HG03575 (cell line): Measurements from ENCODE around the gene XXYLT1.

Experiments used
- ATAC-seq: cut with Tn5 transposase; IDR thresholded peaks from one replicate; pipeline ENCODE4 v1.9.1; 2021; ENCODE audit not compliant: unreplicated experiment, insufficient number of reproducible peaks, low FRiP score; ENCODE audit errors: extremely low read depth

XXYLT1 gene

GRCh38 chr3:195254454-195255175 lies 16.3 kb downstream of the XXYLT1 start:
- no peak for ATAC-seq

- ATAC-seq: no peak
These were observed 17.0 kb downstream of the XXYLT1 start for GRCh38 chr3:195253923-195254432.

GRCh38 chr3:195251336-195252065 lies 19.5 kb downstream of the XXYLT1 start:
- ATAC-seq: no peak

GRCh38 chr3:195250473-195251251 lies 20.3 kb downstream of the XXYLT1 start:
- ATAC-seq: no peak

GRCh38 chr3:195249858-195250464 lies 21.0 kb downstream of the XXYLT1 start:
- ATAC-seq: no peak

- no peak for ATAC-seq
These were observed 21.7 kb downstream of the XXYLT1 start for GRCh38 chr3:195249057-195249770.

GRCh38 chr3:195248281-195248680 lies 22.7 kb downstream of the XXYLT1 start:
- no peak for ATAC-seq

GRCh38 chr3:195247863-195248189 lies 23.1 kb downstream of the XXYLT1 start:
- ATAC-seq: no peak

GRCh38 chr3:195247086-195247862 lies 23.7 kb downstream of the XXYLT1 start:
- ATAC-seq: no peak

GRCh38 chr3:195246581-195246995 lies 24.4 kb downstream of the XXYLT1 start:
- ATAC-seq: no peak

GRCh38 chr3:195245531-195245951 lies 25.4 kb downstream of the XXYLT1 start:
- no peak for ATAC-seq

- ATAC-seq: no peak
These were observed 29.2 kb downstream of the XXYLT1 start for GRCh38 chr3:195241592-195242355.

GRCh38 chr3:195240939-195241338 lies 30.0 kb downstream of the XXYLT1 start:
- no peak for ATAC-seq

- no peak for ATAC-seq
These were observed 30.7 kb downstream of the XXYLT1 start for GRCh38 chr3:195240171-195240701.

GRCh38 chr3:195239121-195239520 lies 31.8 kb downstream of the XXYLT1 start:
- no peak for ATAC-seq

GRCh38 chr3:195238586-195239118 lies 32.3 kb downstream of the XXYLT1 start:
- no peak for ATAC-seq

- no peak for ATAC-seq
These were observed 32.8 kb downstream of the XXYLT1 start for GRCh38 chr3:195238081-195238571.
